SJCRH30 (cell line): ENCODE data around the gene RIPK3. TPM values are rescaled to one million over a fixed set of nuclear protein-coding genes. Genes with fewer than 3 reads are reported as not detected.
A peak's percentile ranks its signal among the peaks of the same experiment; 100 is the strongest.

ENCODE experiments used
- DNase-seq, 2 experiments: peaks; one replicate each; pipeline ENCODE4 v3.0.0-alpha.2; 2015 to 2020
- H3K27ac ChIP-seq: fragments of 250-450 bp; sonication (Bioruptor Pico); 2 replicates; pipeline ENCODE4 v1.5.1; 2020; ENCODE audit warnings: mild to moderate bottlenecking, moderate library complexity
- H3K27me3 ChIP-seq: fragments of 250-450 bp; sonication (Bioruptor Pico); 2 replicates; pipeline ENCODE4 v1.5.1; 2020; ENCODE audit warnings: mild to moderate bottlenecking, moderate library complexity
- H3K36me3 ChIP-seq: fragments of 250-450 bp; sonication (Bioruptor Pico); 2 replicates; pipeline ENCODE4 v1.5.1; 2020; ENCODE audit warnings: mild to moderate bottlenecking, moderate library complexity
- H3K4me1 ChIP-seq: fragments of 250-450 bp; sonication (Bioruptor Pico); 2 replicates; pipeline ENCODE4 v1.5.1; 2020; ENCODE audit warnings: mild to moderate bottlenecking, moderate library complexity
- H3K4me3 ChIP-seq: fragments of 250-450 bp; sonication (Bioruptor Pico); 2 replicates; pipeline ENCODE4 v1.5.1; 2020; ENCODE audit warnings: mild to moderate bottlenecking, moderate library complexity
- H3K9me3 ChIP-seq: fragments of 250-450 bp; sonication (Bioruptor Pico); replicated peaks from 2 replicates; pipeline ENCODE4 v1.5.1; 2020; ENCODE audit warnings: mild to moderate bottlenecking, moderate library complexity
- total RNA-seq: library from RNA; depleted of rRNA; stranded (reverse); fragments of >200 nt; shearing (Covaris generic); gene quantifications from 2 replicates; pipeline ENCODE4 v1.2.3, GENCODE V29; 2014; rRNA removed

Gene RIPK3
- total RNA-seq, 1 experiment from 2014 or later = not detected

DNA sequence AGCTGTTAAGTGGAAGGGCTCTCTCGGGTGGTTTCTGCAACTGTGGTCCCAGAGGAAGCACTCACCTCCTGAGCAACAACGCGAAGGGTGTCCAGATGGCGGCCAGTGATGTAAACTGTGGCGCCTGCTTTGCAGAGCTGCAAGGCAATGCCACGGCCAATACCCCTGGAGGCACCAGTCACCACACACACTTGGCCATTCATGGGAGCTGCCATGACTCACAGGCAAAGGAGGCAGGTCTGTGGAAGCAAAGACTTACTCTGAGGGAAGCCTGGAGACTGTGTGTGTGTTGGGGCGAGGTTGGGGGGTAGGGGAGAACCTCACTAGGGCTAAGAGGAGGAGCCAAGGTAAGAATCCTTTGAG lies 40.9 kb downstream of the RIPK3 start:
- peak overlapping the region; percentile 66 for H3K4me3 ChIP-seq
- H3K4me1 ChIP-seq = no peaks in the 10 kb centered on the region
- H3K27me3 ChIP-seq = no peaks in the 10 kb centered on the region
- H3K9me3 ChIP-seq = no peaks in the 10 kb centered on the region
- peak; percentile 24 to 26 for DNase-seq
- H3K36me3 ChIP-seq = peaks cover 13% of the 10 kb centered on the region
- H3K27ac ChIP-seq = no peak overlapping the region

DNA sequence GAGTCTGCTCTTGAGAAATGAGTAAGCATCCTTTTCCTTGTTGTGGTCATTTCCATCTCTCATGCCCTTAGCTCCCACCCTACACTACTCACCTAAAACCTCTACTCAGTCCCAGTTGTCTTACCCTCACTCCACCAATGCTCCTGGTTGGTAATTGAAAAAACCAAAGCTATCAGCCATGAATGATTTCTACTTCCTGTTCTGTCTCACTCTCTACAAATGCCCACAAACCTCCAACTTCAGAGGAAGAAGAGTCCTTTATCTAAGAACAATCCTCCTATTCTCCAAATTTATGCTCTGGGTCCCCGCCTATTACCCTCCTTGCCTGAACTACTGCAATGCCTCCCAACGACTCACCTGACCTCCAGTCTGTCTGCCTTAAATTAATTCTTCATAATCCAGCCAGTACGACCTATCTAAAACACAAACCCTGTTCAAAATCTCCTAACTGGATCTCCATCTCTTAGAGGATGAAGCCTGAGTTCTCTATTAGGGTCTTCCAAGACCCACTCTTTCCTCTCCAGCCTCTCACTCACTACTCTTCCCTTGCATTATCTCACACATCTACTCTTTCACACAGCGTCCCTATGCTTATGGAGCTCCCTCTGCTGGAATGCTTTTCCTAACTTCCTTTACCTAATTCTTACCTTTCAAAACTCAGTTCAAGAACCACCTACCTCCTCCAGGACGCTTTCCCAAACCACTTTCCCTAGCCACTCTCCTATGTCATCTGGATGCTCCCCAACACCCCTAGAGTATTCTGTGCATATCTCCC lies 42.4 kb downstream of the RIPK3 start:
- H3K4me3 ChIP-seq = no peak overlapping the region
- H3K9me3 ChIP-seq = no peaks in the 10 kb centered on the region
- no peaks in the 10 kb centered on the region for H3K27me3 ChIP-seq
- H3K27ac ChIP-seq = no peak overlapping the region
- no peaks in the 10 kb centered on the region for H3K4me1 ChIP-seq
- H3K36me3 ChIP-seq = peaks cover 4% of the 10 kb centered on the region
- peak in 1 of 2 experiments; percentile 37 for DNase-seq

DNA sequence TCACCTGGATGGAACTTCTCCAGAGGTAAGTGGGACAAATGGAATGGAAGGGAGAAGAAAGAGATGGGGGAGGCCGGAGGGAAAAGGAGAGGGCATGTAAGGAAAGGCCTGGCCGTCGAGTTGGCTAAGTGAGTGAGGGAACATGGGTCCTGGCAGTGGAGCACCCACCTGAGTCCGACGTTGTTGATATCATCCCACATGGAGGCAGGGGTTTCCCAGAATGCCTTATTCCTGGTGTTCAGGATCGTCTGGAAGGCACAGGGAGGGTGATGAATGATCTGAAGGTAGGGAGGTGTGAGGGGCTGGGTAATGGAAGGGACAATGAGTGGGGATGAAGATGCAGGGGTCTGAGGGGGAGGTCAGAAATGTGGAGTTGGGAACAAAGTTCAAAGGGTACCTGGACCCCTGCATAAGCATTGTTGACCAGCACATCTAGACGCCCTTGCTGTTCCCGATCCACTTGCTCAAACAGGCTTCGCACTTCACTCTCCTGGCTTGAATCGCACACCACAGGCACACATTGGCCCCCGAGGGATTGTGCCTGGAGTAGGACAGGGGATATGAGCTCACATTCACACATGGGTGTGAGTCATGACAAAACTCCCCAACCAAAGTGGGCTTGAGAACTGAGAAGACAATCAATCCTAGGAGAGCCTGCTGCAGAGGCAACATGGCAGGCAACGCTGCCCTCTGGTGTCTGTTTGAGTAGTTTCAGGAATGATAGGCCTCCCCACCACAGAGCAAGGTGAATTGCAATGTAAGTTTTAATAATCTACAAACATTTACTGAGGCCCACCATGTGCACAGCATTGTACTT lies 43.2 kb downstream of the RIPK3 start:
- no peak overlapping the region for H3K27ac ChIP-seq
- H3K27me3 ChIP-seq = no peaks in the 10 kb centered on the region
- no peaks in the 10 kb centered on the region for H3K36me3 ChIP-seq
- H3K4me1 ChIP-seq = no peaks in the 10 kb centered on the region
- no peaks in the 10 kb centered on the region for H3K9me3 ChIP-seq
- peak; percentile 62 to 82 for DNase-seq
- no peak overlapping the region for H3K4me3 ChIP-seq

DNA sequence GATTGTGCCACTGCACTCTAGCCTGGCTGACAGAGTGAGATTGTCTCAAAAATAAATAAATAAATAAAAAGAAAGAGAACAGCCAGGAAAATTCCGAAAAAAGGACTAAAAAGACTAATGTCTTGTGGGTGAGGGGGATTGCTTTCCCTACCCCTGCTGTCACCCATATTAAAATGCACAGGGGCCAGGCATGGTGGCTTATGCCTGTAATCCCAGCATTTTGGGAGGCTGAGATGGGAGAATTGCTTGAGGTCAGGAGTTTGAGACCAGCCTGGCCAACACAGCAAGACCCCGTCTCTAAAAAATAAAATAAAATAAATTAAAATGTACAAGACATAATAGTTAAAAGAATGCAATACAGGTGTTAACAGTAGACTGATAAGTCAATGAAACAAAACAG lies 46.3 kb downstream of the RIPK3 start:
- H3K4me1 ChIP-seq = no peaks in the 10 kb centered on the region
- no peaks in the 10 kb centered on the region for H3K27me3 ChIP-seq
- H3K36me3 ChIP-seq = no peaks in the 10 kb centered on the region
- no peaks in the 10 kb centered on the region for H3K9me3 ChIP-seq
- H3K4me3 ChIP-seq = no peak overlapping the region
- H3K27ac ChIP-seq = no peak overlapping the region
- no peak for DNase-seq

DNA sequence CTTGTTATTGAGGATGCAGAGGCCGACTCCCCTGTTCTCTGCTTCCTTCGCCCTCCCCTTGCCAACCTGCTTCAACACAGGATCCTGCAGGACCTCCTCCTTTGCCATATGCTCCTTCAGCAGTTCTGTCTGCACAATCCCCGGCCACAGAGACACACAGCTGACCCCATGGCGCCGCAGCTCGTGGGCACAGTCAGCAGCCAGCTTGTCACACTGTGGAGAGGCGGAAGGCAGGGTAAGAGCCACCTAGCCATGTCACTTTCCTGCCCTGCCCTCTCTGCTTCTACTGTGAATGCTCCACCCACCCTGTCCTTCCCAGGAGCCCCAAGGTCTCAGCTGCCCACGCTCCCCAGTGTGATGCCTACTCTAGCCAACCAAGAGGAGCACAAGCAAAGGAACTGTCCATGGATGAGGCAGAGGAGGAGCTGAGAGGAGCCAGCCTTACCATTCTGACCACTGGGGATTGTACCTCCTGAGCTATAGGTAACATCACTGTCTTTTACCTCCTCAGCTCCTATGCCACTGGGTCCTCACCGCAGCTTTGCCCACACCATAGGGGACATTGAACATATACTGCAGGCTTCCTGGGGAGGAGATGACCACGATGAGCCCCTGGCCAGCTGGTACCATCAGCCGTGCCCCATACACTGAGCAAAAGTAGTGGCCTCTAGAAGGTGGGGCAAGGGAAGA lies 47.5 kb downstream of the RIPK3 start:
- no peaks in the 10 kb centered on the region for H3K27me3 ChIP-seq
- no peak overlapping the region for H3K4me3 ChIP-seq
- H3K36me3 ChIP-seq = no peaks in the 10 kb centered on the region
- no peak overlapping the region for H3K27ac ChIP-seq
- H3K4me1 ChIP-seq = no peaks in the 10 kb centered on the region
- no peak for DNase-seq
- no peaks in the 10 kb centered on the region for H3K9me3 ChIP-seq

DNA sequence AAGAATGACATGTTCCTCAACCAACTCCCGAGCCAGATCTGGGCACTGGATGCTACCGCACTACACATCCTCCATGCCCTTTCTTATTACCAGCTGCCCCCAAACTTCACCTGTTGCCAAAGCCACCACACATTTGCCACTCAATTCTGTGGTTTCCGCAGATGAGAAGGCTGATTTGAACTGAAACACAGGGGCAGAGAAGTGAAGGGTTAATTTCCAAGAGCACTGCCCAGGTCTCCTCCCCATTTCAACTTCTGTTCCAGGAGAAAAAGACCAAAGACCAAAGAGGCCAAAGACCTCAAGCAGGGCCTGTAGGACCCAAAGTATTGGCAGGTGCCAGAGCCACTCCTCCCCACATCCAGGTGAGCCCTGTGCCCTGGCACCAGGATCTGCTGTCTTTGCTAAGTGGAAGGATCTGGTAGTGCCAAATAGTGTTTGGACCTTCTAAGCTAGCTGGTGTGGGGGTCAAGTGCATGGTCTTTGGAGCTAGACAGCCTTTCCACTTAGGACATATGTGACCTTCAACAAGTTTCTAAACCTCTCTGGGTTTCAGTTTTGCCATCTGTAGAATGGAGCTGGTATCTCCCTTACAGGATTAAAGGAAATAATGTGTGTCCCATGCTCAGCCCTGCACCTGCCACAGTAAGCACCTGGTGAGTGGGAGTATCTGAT lies 48.2 kb downstream of the RIPK3 start:
- Histone ChIP-seq H3K9me3 (no peaks in the 10 kb centered on the region), H3K4me1 (no peaks in the 10 kb centered on the region)

DNA sequence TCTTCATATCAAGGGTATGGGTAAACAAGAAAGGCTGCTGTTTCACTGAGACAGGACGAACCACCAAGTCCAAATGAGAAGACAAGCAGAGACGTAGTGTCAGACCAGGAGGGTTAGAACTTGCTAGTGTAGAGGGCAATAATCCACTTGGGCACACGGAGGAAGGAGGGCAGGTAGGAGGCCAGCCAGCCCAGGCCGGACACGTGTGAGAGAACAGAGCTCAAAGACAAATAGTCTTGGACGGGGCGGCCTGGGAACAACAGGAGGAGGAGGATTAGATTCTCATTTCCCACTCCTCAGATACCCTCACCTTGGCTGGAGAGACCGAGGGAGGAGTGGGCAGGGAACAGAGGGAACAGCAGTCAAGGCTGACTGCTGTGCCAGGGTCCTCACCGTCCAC lies 49.0 kb downstream of the RIPK3 start:
- no peak for DNase-seq
- Histone ChIP-seq H3K27me3 (no peaks in the 10 kb centered on the region), H3K36me3 (no peaks in the 10 kb centered on the region), H3K27ac (no peak overlapping the region), H3K4me3 (no peak overlapping the region), H3K4me1 (no peaks in the 10 kb centered on the region), H3K9me3 (no peaks in the 10 kb centered on the region)

More for the DNA sequence above, 48.2 kb downstream of the RIPK3 start:
- H3K4me3 ChIP-seq = no peak overlapping the region
- H3K27me3 ChIP-seq = no peaks in the 10 kb centered on the region
- H3K36me3 ChIP-seq = no peaks in the 10 kb centered on the region
- no peak overlapping the region for H3K27ac ChIP-seq
- DNase-seq = no peak

DNA sequence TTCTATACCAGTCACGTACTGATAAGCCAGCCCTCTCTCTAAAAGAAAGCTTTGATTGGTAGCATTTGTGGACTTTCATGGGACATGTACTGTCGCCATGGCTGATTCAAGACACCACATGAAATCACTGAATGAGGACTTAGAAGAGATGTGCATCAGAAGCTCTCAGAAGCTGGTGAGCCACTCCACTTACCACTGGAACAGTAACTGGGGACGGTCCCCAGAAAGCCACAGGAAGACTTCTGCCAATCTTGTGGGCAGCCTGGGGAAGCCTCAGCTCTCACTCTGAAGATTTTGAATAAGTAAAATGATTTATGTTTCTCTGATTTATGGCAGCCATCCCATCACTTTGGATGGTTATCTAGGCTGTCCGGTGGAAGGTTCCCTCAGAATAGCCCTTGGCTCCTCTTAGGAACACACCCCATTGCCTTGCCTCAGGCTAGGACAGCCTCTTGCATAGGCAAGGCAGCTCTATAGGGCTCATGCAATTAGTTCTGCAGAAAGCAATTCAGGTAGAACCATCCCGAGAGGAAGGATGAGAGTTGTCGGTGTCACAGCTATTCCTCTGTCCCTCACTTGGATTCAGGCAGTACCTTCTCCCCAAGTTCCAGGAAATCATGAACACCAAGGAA lies 50.0 kb downstream of the RIPK3 start:
- Histone ChIP-seq H3K36me3 (no peaks in the 10 kb centered on the region), H3K27me3 (no peaks in the 10 kb centered on the region), H3K4me3 (no peak overlapping the region), H3K4me1 (no peaks in the 10 kb centered on the region), H3K9me3 (no peaks in the 10 kb centered on the region), H3K27ac (no peak overlapping the region)
- DNase-seq = no peak

DNA sequence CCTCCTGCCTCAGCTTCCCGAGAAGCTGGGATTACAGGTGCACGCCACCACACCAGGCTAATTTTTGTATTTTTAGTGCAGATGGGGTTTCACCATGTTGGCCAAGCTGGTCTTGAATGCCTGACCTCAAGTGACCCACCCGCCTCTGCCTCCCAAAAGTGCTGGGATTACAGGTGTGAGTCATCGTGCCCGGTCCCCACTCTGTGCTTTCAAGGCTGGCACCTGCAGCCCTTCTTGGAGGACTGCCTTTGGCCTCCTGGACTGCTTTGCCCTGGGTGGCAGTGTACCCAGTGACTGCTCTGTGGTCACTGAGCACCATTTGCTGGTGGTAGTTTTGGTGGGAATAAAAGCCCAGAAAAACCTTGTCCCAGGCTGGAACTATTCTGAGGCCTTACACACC lies 52.8 kb downstream of the RIPK3 start:
- no peaks in the 10 kb centered on the region for H3K27me3 ChIP-seq
- no peaks in the 10 kb centered on the region for H3K36me3 ChIP-seq
- no peak overlapping the region for H3K27ac ChIP-seq
- H3K4me3 ChIP-seq = no peak overlapping the region
- no peaks in the 10 kb centered on the region for H3K4me1 ChIP-seq
- DNase-seq = no peak
- H3K9me3 ChIP-seq = no peaks in the 10 kb centered on the region

Other genes with a start within 250 kb of the RIPK3 start
- 14.9 and 16.2 TPM in 2 replicates for gene PCK2, start 245.7 kb downstream of the RIPK3 start, total RNA-seq
- gene DCAF11, start 225.2 kb downstream of the RIPK3 start, total RNA-seq = 75.2 and 82.0 TPM in 2 replicates
- gene NRL, start 225.0 kb downstream of the RIPK3 start, total RNA-seq = 3.5 and 4.4 TPM in 2 replicates
- 137 and 161 TPM in 2 replicates for gene FITM1, start 209.3 kb downstream of the RIPK3 start, total RNA-seq
- gene PSME1, start 203.8 kb downstream of the RIPK3 start, total RNA-seq = 118 and 120 TPM in 2 replicates
- gene EMC9, start 198.4 kb downstream of the RIPK3 start, total RNA-seq = 45.6 and 52.7 TPM in 2 replicates
- 237 and 253 TPM in 2 replicates for gene PSME2, start 193.4 kb downstream of the RIPK3 start, total RNA-seq
- gene RNF31, start 192.5 kb downstream of the RIPK3 start, total RNA-seq = 43.0 and 58.8 TPM in 2 replicates
- gene IRF9, start 178.7 kb downstream of the RIPK3 start, total RNA-seq = 11.1 and 15.9 TPM in 2 replicates
- 1.1 and 2.5 TPM in 2 replicates for gene REC8, start 167.9 kb downstream of the RIPK3 start, total RNA-seq
- gene IPO4, start 151.2 kb downstream of the RIPK3 start, total RNA-seq = 56.0 and 60.0 TPM in 2 replicates
- 32.6 and 35.7 TPM in 2 replicates for gene TM9SF1, start 144.6 kb downstream of the RIPK3 start, total RNA-seq
- 0.13 and 0.18 TPM in 2 replicates for gene TSSK4, start 134.3 kb downstream of the RIPK3 start, total RNA-seq
- gene CHMP4A, start 126.5 kb downstream of the RIPK3 start, total RNA-seq = 21.5 and 29.1 TPM in 2 replicates
- 16.9 and 27.7 TPM in 2 replicates for gene MDP1, start 123.9 kb downstream of the RIPK3 start, total RNA-seq
- gene NEDD8, start 107.6 kb downstream of the RIPK3 start, total RNA-seq = 296 and 300 TPM in 2 replicates
- 45.8 and 54.1 TPM in 2 replicates for gene GMPR2, start 107.1 kb downstream of the RIPK3 start, total RNA-seq
- 22.8 and 24.5 TPM in 2 replicates for gene TINF2, start 97.4 kb downstream of the RIPK3 start, total RNA-seq
- 0.05 and 0.20 TPM in 2 replicates for gene TGM1, start 76.8 kb downstream of the RIPK3 start, total RNA-seq
- 10.5 and 11.6 TPM in 2 replicates for gene RABGGTA, start 68.4 kb downstream of the RIPK3 start, total RNA-seq
- gene DHRS1, start 40.2 kb downstream of the RIPK3 start, total RNA-seq = 9.5 and 9.6 TPM in 2 replicates
- 30.1 and 33.0 TPM in 2 replicates for gene NOP9, start 40.1 kb downstream of the RIPK3 start, total RNA-seq
- 0.08 and 0.20 TPM in 2 replicates for gene CIDEB, start 32.0 kb downstream of the RIPK3 start, total RNA-seq
- 4.4 and 5.3 TPM in 2 replicates for gene LTB4R2, start 29.9 kb downstream of the RIPK3 start, total RNA-seq
- 2.0 and 3.8 TPM in 2 replicates for gene LTB4R, start 28.5 kb downstream of the RIPK3 start, total RNA-seq
- gene ADCY4, start 4.9 kb downstream of the RIPK3 start, total RNA-seq = 0.03 TPM in 1 of 2 replicates, not detected in the other
- 33.3 and 39.3 TPM in 2 replicates for gene NFATC4, start 28.2 kb upstream of the RIPK3 start, total RNA-seq
- gene NYNRIN, start 59.0 kb upstream of the RIPK3 start, total RNA-seq = 11.9 and 12.1 TPM in 2 replicates
- 0.05 and 0.12 TPM in 2 replicates for gene CBLN3, start 89.7 kb upstream of the RIPK3 start, total RNA-seq
- gene KHNYN, start 90.0 kb upstream of the RIPK3 start, total RNA-seq = 5.9 and 6.0 TPM in 2 replicates
- 29.3 and 34.1 TPM in 2 replicates for gene SDR39U1, start 102.8 kb upstream of the RIPK3 start, total RNA-seq
- not detected in 2 replicates for gene CMA1, start 168.3 kb upstream of the RIPK3 start, total RNA-seq
- gene CTSG, start 236.3 kb upstream of the RIPK3 start, total RNA-seq = not detected in 2 replicates